NCI-H1417 treated with DMSO at 0.1 percent for 48 hours (cell line): Measurements from ENCODE around the gene COPZ2.
"Not testable (repeated sequence)": the region's sequence is repeated elsewhere in the genome, so short reads cannot be mapped to it uniquely, and the experiment has no call there.

Source experiments
- DNase-seq: peaks from one replicate; lab custom pipeline; 2025; lab: John Stamatoyannopoulos, UW

The COPZ2 gene

GRCh38 chr17:48037036-48037837 lies at the start of gene COPZ2:
COPZ2 (minus strand) TSS chr17:48037797; CDS start chr17:48037777, 20 bp downstream.
- DNase-seq: no peak

GRCh38 chr17:48084932-48085331 lies 47.3 kb upstream of the COPZ2 start:
- no peak for DNase-seq

- no peak for DNase-seq
Observed at GRCh38 chr17:48081858-48082257, 44.3 kb upstream of the COPZ2 start.

GRCh38 chr17:48077152-48077551 lies 39.6 kb upstream of the COPZ2 start:
- not testable (repeated sequence) for DNase-seq

GRCh38 chr17:48074322-48075081 lies 36.9 kb upstream of the COPZ2 start:
- no peak for DNase-seq

GRCh38 chr17:48073566-48074094 lies 36.0 kb upstream of the COPZ2 start:
- DNase-seq: not testable (repeated sequence)

GRCh38 chr17:48072811-48073210 lies 35.2 kb upstream of the COPZ2 start:
- DNase-seq: not testable (repeated sequence)

GRCh38 chr17:48071654-48072053 lies 34.1 kb upstream of the COPZ2 start:
- DNase-seq: no peak

GRCh38 chr17:48070195-48070594 lies 32.6 kb upstream of the COPZ2 start:
- no peak for DNase-seq

GRCh38 chr17:48068491-48068961 lies 30.9 kb upstream of the COPZ2 start:
- no peak for DNase-seq

- not testable (repeated sequence) for DNase-seq
Observed at GRCh38 chr17:48067808-48068207, 30.2 kb upstream of the COPZ2 start.

GRCh38 chr17:48067245-48067644 lies 29.6 kb upstream of the COPZ2 start:
- no peak for DNase-seq

- DNase-seq: no peak
Observed at GRCh38 chr17:48066656-48067055, 29.1 kb upstream of the COPZ2 start.

GRCh38 chr17:48066192-48066591 lies 28.6 kb upstream of the COPZ2 start:
- no peak for DNase-seq

GRCh38 chr17:48064638-48065037 lies 27.0 kb upstream of the COPZ2 start:
- no peak for DNase-seq

- no peak for DNase-seq
Observed at GRCh38 chr17:48062273-48062672, 24.7 kb upstream of the COPZ2 start.

GRCh38 chr17:48060249-48060648 lies 22.7 kb upstream of the COPZ2 start:
- DNase-seq: no peak

GRCh38 chr17:48059125-48059668 lies 21.6 kb upstream of the COPZ2 start:
- DNase-seq: no peak

- DNase-seq: no peak
Observed at GRCh38 chr17:48058393-48059124, 21.0 kb upstream of the COPZ2 start.

GRCh38 chr17:48057626-48058025 lies 20.0 kb upstream of the COPZ2 start:
- DNase-seq: no peak

- DNase-seq: no peak
Observed at GRCh38 chr17:48056879-48057278, 19.3 kb upstream of the COPZ2 start.

GRCh38 chr17:48056246-48056745 lies 18.7 kb upstream of the COPZ2 start:
- DNase-seq: no peak
